DMS53 treated with DMSO at 0.1 percent for 48 hours (cell line): ENCODE measurements around the gene POLD4.

Experiments used
- DNase-seq: peaks from one replicate; lab custom pipeline; 2025; ENCODE audit not compliant: unreplicated experiment; lab: John Stamatoyannopoulos, UW

POLD4 gene

DNA sequence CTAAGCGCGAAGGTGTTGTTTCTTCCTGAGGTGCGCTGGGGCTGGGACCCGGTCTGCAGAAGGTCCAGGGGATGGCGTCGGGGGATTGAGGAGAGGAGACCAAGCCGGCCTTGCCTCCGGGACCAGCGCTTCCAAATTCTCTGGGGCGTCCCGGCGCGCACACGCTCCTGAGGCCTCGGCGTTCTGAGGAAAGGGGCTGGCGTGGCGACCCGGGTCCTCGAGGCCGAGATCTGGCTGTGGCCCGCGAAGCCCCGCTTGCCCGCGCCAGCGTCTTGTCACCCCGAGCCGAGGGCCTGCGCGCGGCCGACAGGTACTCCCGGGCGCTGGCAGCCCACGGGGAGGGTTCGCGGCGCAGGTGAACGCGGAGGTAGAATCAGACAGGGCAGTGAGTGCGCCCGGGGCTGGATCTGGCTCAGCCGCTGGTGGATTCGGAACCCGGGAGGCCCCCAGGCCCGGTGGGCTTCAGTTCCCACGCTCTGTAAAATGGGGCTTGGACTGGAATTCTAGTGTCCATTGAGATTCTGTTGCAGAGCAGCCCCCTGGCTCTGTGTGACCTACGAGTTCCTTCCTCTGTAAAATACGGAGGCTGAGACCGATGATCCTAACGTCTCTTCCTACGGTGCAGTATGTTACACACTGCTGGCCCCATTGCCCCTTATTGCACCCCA, 35.3 kb downstream of the POLD4 start:
- DNase-seq = peak; percentile 50

- DNase-seq = peak; percentile 97
Observed at GRCh38 chr11:67317205-67317887, 36.0 kb downstream of the POLD4 start.

- no peak for DNase-seq
Observed at GRCh38 chr11:67316882-67317204, 36.5 kb downstream of the POLD4 start.

- DNase-seq = no peak
Observed at GRCh38 chr11:67315325-67315909, 37.9 kb downstream of the POLD4 start.

- no peak for DNase-seq
Observed at GRCh38 chr11:67314218-67314617, 39.1 kb downstream of the POLD4 start.

DNA sequence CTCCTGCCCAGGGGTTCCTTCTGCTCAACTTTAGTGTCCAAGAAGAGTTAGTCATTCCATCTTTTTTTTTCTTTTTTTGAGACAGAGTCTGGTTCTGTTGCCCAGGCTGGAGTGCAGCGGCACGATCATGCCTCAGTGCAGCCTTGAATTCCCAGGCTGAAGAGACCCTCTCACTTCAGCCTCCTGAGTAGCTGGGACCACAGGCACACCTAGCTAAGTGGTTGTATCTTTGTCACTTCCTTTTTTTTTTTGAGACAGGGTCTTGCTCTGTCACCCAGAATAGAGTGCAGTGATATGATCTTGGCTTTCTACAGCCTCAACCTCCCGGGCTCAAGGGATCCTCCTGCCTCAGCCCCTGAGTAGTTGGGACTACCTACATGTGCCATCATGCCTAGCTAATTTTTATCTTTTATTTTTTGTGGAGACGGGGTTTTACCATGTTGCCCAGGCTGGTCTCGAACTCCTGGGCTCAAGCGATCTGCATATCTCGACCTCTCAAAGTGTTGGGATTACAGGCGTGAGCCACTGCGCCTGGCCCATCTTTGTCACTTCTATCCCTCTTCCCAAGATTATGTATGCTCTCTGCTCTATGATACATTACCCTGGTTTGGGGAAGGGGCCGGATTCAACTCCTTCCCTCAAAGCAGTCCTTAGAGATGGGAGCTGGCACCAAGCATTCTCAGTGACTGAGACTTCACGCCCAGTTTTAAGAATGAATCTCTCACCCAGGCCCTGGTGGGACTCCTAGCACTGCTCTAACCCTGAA, 40.0 kb downstream of the POLD4 start:
- no peak for DNase-seq

GRCh38 chr11:67312187-67313021, 40.9 kb downstream of the POLD4 start:
- DNase-seq = no peak

DNA sequence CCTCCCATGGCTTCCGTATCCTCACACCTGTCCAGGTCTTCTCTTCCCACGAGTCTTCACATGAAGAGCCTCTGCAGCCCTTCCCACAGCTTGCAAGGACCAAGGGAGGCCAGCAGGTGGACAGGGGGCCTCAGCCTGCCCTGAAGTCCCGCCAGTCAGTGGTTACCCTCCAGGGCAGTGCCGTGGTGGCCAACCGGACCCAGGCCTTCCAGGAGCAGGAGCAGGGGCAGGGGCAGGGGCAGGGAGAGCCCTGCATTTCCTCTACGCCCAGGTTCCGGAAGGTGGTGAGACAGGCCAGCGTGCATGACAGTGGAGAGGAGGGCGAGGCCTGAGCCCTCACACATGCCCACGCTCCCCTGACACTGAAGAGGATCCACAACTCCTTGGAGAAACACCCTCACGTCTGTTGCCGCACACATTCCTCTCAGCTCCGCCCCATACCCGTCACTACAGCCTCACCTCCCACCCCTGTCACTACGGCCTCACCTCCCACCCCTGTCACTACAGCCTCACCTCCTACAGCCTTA, 41.7 kb downstream of the POLD4 start:
- no peak for DNase-seq

GRCh38 chr11:67311051-67311555, 42.2 kb downstream of the POLD4 start:
- no peak for DNase-seq

DNA sequence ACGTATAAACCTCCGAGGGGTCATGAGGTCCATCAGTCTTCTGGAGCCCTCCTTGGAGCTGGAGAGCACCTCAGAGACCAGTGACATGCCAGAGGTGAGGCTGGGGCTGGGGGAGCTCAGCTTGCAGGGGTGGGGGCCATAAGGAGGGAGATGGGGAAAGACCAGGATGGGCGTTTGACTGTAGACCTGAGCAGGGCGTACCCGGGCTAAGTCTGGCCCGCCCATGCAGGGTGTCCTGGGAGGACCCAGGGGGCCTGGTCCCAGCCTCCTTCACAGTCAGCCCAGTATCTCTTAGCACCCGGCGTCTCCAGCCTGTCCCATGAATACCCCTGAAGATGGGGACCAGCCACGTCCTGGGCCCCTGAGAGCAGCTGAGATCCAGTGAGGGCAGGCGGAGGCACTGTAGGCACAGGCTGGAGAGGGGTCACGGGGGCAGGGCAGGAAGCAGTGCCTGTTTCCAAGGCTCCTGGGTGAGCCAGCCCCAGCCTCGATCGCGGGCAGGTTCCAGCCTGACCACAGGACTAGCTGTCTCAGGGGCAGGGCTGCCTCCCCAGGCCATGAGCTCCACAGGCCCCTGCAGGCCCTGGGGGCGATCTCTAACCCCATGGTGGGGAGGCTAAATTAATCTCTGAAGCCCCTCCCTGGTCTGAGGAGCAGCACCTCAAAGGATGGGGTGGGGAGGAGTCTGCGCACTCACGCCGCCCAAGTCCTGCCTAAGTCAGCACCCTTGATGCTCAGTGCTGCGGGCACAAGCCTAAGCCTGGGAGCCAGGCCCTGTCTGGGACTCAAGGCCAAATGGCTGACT, 42.9 kb downstream of the POLD4 start:
- DNase-seq = no peak

DNA sequence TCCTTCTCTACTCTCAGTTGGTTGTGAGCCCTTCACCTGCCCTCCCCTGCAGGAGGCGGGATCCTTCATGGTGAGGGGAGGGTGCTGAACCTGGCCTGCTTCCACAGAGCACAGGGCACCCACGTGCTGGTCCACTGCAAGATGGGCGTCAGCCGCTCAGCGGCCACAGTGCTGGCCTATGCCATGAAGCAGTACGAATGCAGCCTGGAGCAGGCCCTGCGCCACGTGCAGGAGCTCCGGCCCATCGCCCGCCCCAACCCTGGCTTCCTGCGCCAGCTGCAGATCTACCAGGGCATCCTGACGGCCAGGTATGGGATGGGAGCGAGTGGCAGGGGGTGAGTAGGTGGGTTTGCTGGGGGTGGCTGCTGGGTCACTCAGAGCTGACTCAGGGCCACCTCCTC, 43.7 kb downstream of the POLD4 start:
- no peak for DNase-seq

DNA sequence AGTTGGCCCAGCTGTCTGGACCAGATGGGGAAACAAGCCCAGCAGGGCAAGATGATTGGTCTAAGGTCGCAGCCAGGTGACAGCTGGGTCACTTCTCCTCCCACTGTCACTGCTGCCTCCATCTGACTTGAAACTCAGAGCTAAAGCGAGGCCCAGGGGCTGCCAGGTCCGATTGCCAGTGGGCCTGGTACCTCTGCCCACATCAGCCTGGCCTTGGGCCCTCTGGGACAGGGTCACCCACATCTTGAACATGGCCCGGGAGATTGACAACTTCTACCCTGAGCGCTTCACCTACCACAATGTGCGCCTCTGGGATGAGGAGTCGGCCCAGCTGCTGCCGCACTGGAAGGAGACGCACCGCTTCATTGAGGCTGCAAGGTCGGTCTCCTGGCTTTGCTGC, 44.2 kb downstream of the POLD4 start:
- no peak for DNase-seq

DNA sequence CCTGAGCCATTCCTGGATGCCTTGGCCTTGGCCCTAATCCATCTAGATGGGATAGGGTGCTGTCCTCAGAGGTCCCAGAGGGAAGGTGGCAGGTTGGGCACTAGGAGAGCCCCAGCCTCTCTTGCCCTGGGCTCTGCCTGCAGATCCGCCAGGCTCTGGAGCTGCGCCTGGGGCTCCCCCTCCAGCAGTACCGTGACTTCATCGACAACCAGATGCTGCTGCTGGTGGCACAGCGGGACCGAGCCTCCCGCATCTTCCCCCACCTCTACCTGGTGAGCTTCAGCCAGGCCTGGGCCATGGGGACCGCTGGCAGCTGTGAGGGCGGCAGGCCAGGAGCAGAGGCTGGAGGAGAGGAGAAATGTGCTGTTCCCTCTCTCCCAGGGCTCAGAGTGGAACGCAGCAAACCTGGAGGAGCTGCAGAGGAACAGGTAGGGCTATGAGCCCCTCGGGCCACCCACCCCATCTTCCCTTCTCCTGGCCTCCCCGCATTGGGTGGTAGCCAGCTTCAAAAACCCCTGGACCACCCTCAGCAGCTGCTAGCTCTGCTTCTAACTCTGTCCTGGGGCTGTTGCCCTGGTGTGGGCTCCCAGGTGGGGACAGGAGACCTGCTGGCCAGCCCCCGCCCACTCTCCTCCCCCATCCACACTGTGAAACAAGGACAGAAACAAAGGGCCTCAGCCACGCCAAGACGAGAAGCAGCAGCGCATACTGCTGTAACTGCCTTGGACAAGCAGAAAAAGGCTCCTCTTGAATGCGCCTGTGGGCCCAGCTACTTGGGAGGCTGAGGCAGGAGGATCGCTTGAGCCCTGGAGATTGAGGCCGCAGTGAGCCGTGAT, 45.1 kb downstream of the POLD4 start:
- no peak for DNase-seq

DNA sequence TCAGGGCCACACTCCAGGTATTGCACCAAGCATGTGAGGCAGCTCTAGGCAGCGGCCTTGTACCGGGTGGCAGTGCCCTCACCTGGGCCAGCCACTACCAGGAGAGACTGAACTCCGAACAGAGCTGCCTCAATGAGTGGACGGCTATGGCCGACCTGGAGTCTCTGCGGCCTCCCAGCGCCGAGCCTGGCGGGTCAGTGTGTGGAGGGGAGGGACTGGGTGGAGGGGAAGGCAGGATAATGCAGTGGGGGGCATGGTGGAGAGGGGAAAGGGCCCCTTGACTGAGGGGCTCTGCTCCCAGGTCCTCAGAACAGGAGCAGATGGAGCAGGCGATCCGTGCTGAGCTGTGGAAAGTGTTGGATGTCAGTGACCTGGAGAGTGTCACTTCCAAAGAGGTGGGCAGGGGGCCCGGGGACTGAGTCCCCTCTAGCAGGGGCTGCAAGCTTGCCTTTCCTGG, 45.8 kb downstream of the POLD4 start:
- DNase-seq = no peak

GRCh38 chr11:67306769-67307544, 46.4 kb downstream of the POLD4 start:
- no peak for DNase-seq

DNA sequence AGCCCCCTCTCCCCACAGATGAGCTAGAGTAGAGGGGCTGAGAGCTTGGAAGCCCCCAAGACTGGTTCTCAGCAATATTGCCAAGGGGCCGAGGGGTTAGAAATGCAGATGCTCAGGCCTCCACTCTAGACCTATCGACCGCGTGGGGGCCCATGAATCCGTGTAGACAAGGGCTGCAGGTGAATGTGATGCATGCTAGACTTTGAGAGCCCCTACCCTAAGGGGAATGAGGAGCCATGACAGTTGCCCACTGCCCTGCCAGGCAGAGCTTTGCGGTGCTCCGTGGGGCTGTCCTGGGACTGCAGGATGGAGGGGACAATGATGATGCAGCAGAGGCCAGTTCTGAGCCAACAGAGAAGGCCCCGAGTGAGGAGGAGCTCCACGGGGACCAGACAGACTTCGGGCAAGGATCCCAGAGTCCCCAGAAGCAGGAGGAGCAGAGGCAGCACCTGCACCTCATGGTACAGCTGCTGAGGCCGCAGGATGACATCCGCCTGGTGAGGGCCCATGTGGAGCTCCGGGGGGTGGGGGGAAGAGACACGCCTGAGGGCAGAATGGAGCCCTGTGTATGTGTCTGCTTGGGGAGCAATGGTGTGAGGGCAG, 48.7 kb downstream of the POLD4 start:
- DNase-seq = no peak

DNA sequence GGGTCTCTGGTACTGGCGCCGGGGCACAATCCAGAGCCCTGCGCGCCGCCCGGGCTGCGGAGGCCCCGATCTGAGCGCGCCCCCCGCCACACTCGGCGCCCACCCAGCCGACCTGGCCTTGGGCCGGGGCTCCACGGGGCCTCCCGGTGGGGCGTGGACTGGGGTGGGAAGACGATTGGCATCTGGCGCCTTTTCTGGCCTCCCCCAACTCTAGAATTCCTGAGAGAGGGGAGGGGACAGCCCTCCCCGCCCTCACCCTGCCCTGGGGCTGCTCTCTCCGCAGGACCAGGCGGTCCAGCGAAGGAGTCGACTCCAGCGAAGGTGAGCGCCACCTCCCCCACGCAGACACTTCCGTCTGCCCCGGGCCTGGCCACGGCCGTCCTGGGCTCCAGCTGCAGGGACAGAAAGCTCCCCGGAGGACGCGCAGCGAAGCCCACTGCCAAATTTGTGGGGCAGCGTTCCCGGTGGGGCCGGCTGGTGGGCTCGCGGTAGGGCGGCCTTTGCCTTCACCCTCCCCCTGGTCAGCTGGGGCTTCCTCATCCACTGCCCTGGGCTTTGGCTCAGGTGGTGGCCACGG, 49.4 kb downstream of the POLD4 start:
- no peak for DNase-seq
